Stimulated activated CD8-positive, alpha-beta memory T cell treated with anti-CD3 and anti-CD28 coated beads, Interleukin-2, amount 100 ng/mL, for 1 hour (primary cell): Measurements from ENCODE around the gene TMEM86A.
"Not testable (repeated sequence)": the region's sequence is repeated elsewhere in the genome, so short reads cannot be mapped to it uniquely, and the experiment has no call there.

ENCODE experiments used
- DNase-seq, 2 donors: peaks; one replicate each; pipeline ENCODE4 v3.0.0-alpha.2; 2020; ENCODE audit warnings: low read depth in 2 of 2

TMEM86A gene, protein sequence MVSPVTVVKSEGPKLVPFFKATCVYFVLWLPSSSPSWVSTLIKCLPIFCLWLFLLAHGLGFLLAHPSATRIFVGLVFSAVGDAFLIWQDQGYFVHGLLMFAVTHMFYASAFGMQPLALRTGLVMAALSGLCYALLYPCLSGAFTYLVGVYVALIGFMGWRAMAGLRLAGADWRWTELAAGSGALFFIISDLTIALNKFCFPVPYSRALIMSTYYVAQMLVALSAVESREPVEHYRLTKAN

GRCh38 chr11:18698341-18699268, at the start of gene TMEM86A:
TMEM86A (plus strand) TSS chr11:18698779; CDS start chr11:18698887, 108 bp downstream.
- peak; percentile 78 to 86 for DNase-seq

DNA sequence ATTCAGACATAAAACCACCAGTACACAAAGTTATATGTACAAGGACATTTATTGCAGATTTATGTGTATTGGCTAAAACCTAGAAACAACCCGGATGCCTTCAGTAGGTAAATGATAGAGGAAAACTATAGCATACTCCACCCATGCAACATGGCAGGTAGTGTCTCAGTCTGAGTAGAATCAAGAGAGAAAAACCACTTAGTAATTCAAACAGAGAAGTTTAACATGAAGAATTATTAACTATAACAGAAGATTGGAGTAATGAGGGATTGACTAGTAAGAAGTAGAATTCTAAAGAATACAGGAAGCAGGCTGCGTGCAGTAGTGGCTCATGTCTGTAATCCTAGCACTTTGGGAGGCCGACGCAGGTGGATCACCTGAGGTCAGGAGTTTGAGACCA, 48.2 kb upstream of the TMEM86A start:
- no peak for DNase-seq

- DNase-seq, result no peak
These were observed 47.6 kb upstream of the TMEM86A start for GRCh38 chr11:18650859-18651557.

DNA sequence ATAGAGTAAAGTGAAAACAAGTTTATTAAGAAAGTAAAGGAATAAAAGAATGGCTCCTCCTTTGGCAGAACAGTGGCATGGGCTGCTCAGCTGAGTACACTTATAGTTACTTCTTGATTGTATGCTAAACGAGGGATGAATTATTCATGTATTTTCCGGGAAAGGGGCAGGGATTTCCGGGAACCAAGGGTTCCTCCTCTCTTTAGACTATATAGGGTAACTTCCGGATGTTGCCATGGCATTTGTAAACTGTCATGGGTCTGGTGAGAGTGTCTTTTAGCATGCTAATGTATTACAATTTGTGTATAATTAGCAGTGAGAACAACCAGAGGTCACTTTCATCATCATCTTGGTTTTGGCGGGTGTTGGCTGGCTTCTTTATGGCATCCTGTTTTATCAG, 40.9 kb upstream of the TMEM86A start:
- DNase-seq, result no peak

- DNase-seq, result not testable (repeated sequence)
These were observed 33.2 kb upstream of the TMEM86A start for GRCh38 chr11:18665353-18665872.

DNA sequence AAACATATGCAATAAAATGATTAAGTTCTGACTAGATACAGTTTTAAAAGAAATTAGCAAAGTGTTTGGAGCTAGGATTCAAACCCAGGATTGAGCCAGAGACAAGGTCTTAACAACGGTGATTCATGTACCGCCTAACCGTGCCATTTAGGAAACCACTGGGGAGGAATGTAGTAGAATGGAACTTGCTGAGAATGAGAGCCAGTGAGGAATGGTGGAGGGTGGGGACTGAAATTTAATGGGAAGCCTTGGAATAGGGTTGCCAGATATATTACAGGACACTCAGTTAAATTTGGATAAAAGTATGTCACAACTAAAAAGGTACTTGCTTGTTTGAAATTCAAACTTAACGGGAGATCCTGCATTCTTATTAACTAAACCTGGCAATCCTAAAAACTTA, 30.4 kb upstream of the TMEM86A start:
- DNase-seq, result no peak

GRCh38 chr11:18669219-18669596, 29.4 kb upstream of the TMEM86A start:
- no peak for DNase-seq

GRCh38 chr11:18669711-18670110, 28.9 kb upstream of the TMEM86A start:
- no peak for DNase-seq

DNA sequence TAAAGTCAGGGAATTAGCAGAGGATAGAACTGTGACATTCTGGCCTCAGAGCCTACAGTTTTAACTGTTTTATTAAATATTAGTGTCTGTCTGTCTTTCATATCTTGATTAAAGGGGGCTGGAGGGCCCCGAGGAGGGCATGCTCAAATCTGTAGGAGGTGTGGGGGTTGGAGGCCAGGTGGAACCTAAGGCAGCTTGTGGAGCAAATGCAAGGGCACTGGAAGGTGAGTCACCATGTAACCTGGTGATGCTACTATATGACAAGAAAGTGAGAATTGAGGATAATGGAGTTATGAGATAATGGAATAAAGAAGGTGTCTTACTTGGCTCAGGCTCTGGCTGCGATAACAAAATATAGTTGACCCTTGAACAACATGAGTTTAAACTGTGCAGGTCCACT, 27.3 kb upstream of the TMEM86A start:
- DNase-seq, result no peak

GRCh38 chr11:18672209-18672608, 26.4 kb upstream of the TMEM86A start:
- DNase-seq, result peak; percentile 8 to 26

- no peak for DNase-seq
These were observed 21.8 kb upstream of the TMEM86A start for GRCh38 chr11:18676803-18677202.

DNA sequence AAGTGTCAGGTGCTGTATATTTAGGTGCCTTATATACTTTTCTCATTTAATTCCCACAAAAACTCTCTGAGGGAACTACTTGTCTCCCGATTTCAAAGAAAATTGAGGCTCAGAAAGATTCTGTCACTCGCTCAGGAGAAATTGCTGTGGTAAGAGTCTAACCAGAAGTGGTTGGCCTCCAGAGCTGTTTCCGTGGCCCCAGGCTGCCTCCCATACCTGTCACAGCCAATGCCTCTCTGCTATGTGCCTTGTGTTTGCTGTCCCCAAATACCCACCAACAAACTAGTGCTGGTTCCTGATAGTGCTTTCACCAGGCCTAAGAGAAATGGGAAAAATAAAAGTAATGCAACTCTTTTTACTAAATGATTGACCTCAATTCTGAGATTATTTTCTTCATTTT, 21.0 kb upstream of the TMEM86A start:
- no peak for DNase-seq

DNA sequence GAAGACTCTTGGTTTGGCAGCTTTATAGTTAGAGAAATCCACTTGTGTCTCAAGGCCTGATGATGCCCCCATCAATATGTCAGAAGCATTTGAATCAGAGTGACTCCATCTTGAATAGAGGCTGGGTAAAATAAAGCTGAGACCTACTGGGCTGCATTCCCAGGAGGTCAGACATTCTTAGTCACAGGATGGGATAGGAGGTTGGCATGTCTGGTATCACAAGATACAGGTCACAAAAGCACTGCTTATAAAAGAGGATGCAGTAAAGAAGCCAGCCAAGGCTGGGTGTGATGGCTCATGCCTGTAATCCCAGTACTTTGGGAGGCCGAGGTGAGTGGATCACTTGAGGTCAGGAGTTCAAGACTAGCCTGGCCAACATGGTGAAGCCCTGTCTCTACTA, 16.6 kb upstream of the TMEM86A start:
- not testable (repeated sequence) for DNase-seq

GRCh38 chr11:18682466-18682865, 16.1 kb upstream of the TMEM86A start:
- DNase-seq, result no peak

DNA sequence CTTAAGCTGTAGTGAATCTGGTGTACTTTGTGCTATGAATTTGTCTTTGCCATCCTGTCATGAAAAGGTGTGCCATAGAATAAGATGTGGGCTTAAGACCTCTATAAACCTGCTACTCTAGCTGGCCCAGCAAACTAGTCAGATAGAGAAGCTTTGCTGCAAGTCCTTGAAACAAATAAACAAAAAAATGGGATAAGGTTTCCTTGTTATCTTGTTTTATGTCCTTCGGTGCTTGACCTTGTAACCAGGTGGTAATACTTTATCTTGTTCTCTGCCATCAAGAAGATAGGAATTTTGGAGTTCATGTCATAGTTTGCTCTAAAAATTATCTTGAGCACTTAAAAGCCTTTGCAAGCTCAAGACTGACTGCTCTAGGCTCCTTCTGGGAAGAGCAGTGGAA, 14.3 kb upstream of the TMEM86A start:
- no peak for DNase-seq

DNA sequence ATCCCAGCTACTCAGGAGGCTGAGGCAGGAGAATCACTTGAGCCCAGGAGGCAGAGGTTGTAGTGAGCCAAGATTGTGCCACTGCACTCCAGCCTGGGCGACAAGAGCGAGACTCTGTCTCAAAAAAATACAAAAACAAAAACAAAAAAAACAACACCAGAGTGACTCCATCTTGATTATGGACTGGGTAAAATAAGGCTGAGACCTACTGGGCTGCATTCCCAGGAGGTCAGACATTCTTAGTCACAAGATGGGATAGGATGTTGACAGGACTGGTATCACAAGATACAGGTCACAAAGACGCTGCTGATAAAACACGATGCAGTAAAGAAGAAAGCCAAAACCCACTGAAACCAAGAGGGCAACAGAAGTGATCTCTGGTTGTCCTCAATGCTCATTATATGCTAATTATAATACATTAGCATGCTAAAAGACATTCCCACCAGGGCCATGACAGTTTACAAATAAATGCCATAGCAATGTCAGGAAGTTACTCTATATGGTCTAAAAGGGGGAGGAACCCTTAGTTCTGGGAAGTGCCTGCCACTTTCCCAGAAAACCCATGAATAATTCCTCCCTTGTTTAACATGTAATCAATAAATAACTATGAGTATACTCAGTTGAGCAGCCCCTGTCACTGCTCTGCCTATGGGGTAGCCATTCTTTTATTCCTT, 7.0 kb upstream of the TMEM86A start:
- DNase-seq, result not testable (repeated sequence)

GRCh38 chr11:18692941-18693760, 5.4 kb upstream of the TMEM86A start:
- DNase-seq, result no peak

GRCh38 chr11:18696638-18697225, 1.8 kb upstream of the TMEM86A start:
- DNase-seq, result no peak

DNA sequence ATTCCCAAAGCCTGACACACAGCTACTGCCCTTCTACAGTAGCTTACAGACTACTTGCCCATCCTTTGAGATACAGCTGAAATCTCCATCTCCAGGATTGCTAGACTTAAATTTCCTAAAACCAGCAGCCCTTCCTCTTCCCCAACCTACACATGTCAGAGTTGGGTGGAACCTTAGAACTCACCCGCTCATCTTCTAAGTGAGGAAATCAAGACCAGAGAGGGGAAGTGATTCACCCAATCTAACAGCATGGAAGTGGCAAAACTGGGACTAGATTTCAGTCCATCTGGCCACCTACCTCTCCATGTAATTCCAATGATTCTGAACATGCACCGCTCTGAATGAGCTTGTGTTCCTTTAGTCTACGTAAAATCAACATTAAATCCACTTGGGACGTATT, 1.0 kb upstream of the TMEM86A start:
- DNase-seq, result no peak

GRCh38 chr11:18699269-18699596, 654 bp downstream of the TMEM86A start:
- DNase-seq, result no peak

- DNase-seq, result no peak
These were observed 1.3 kb downstream of the TMEM86A start for GRCh38 chr11:18699848-18700261.
